GM12874 (cell line): ENCODE data around the gene TCHP.

Experiments used
- CTCF ChIP-seq: IDR thresholded peaks from 2 replicates; pipeline ENCODE4 v1.5.1; 2011; ENCODE audit warnings: low read depth, mild to moderate bottlenecking, control low read depth, low read length, moderate library complexity; ENCODE audit not compliant: insufficient read depth

Gene TCHP

GRCh38 chr12:109864916-109865315 is 35.2 kb upstream of the TCHP start:
- no peak for TF ChIP-seq CTCF

GRCh38 chr12:109868182-109869051 is 31.7 kb upstream of the TCHP start:
- TF ChIP-seq CTCF = no peak

GRCh38 chr12:109870648-109871047 is 29.4 kb upstream of the TCHP start:
- TF ChIP-seq CTCF = no peak

- TF ChIP-seq CTCF = no peak
Measured at GRCh38 chr12:109871668-109872314, 28.3 kb upstream of the TCHP start.

GRCh38 chr12:109873653-109874052 is 26.4 kb upstream of the TCHP start:
- no peak for TF ChIP-seq CTCF

- TF ChIP-seq CTCF = no peak
Measured at GRCh38 chr12:109875572-109876131, 24.4 kb upstream of the TCHP start.

GRCh38 chr12:109876406-109876805 is 23.7 kb upstream of the TCHP start:
- no peak for TF ChIP-seq CTCF
